ENCODE data around the gene LRRC3. TPM values are rescaled to one million over a fixed set of nuclear protein-coding genes. Genes with fewer than 3 reads are reported as not detected.
"Not testable (repeated sequence)": the region's sequence is repeated elsewhere in the genome, so short reads cannot be mapped to it uniquely, and the experiment has no call there.

LRRC3 gene
- total RNA-seq, 1 donor from 2014 or later = 1.7 TPM

- DNase-seq = not testable (repeated sequence)
Measured at GRCh38 chr21:44479556-44480199, 24.4 kb downstream of the LRRC3 start.

GRCh38 chr21:44480200-44481053 is 25.1 kb downstream of the LRRC3 start:
- DNase-seq = no peak

- no peak for DNase-seq
Measured at GRCh38 chr21:44482581-44483287, 27.4 kb downstream of the LRRC3 start.

- no peak for DNase-seq
Measured at GRCh38 chr21:44483288-44484237, 28.3 kb downstream of the LRRC3 start.

GRCh38 chr21:44484498-44485253 is 29.4 kb downstream of the LRRC3 start:
- no peak for DNase-seq

GRCh38 chr21:44485254-44485793 is 30.0 kb downstream of the LRRC3 start:
- DNase-seq = no peak

- no peak for DNase-seq
Measured at GRCh38 chr21:44485796-44486195, 30.5 kb downstream of the LRRC3 start.

GRCh38 chr21:44486302-44486701 is 31.0 kb downstream of the LRRC3 start:
- DNase-seq = no peak

GRCh38 chr21:44487831-44488230 is 32.5 kb downstream of the LRRC3 start:
- no peak for DNase-seq

GRCh38 chr21:44489962-44490361 is 34.7 kb downstream of the LRRC3 start:
- no peak for DNase-seq

GRCh38 chr21:44490405-44490804 is 35.1 kb downstream of the LRRC3 start:
- no peak for DNase-seq

- DNase-seq = no peak
Measured at GRCh38 chr21:44490816-44491215, 35.5 kb downstream of the LRRC3 start.

- no peak for DNase-seq
Measured at GRCh38 chr21:44492567-44493385, 37.5 kb downstream of the LRRC3 start.

- DNase-seq = no peak
Measured at GRCh38 chr21:44494418-44494817, 39.1 kb downstream of the LRRC3 start.

- no peak for DNase-seq
Measured at GRCh38 chr21:44494956-44495355, 39.6 kb downstream of the LRRC3 start.

- no peak for DNase-seq
Measured at GRCh38 chr21:44495611-44496563, 40.6 kb downstream of the LRRC3 start.

GRCh38 chr21:44496564-44497550 is 41.5 kb downstream of the LRRC3 start:
- no peak for DNase-seq

Measured in skin of body (tissue), 2 donors.